CD4-positive, CD25-positive, alpha-beta regulatory T cell (primary cell): ENCODE data around the gene ZNF276. TPM values are rescaled to one million over a fixed set of nuclear protein-coding genes. Genes with fewer than 3 reads are reported as not detected.

Source experiments
- ATAC-seq, 2 donors: fragments of 150-1000 bp; cut with Tn5 transposase; one replicate each; pipeline ENCODE4 v1.10.0; 2021; ENCODE audit warnings: low read depth in 2 of 2, moderate number of reproducible peaks in 2 of 2, moderate library complexity in 1 of 2
- DNase-seq, 3 donors: peaks; one replicate each; pipeline versions ENCODE4 v3.0.0 to v3.0.0-alpha.2; 2012 to 2022; ENCODE audit warnings: mixed read lengths in 1 of 3
- H3K27ac ChIP-seq: one replicate; pipeline ENCODE4 v1.7.0; 2013; ENCODE audit warnings: mild to moderate bottlenecking, low read length; ENCODE audit not compliant: insufficient read depth, poor library complexity, severe bottlenecking
- H3K27me3 ChIP-seq: one replicate; pipeline ENCODE4 v1.7.0; 2013; ENCODE audit warnings: low read length; ENCODE audit not compliant: control insufficient read depth, insufficient read depth
- H3K36me3 ChIP-seq: one replicate; pipeline ENCODE4 v1.7.0; 2013; ENCODE audit warnings: mild to moderate bottlenecking, low read length, moderate library complexity; ENCODE audit not compliant: control insufficient read depth, insufficient read depth
- H3K4me1 ChIP-seq: 2 replicates; pipeline ENCODE4 v1.7.0; 2013; ENCODE audit warnings: mild to moderate bottlenecking, low read length; ENCODE audit not compliant: insufficient read depth, control insufficient read depth, poor library complexity, severe bottlenecking
- H3K4me3 ChIP-seq: one replicate; pipeline ENCODE4 v1.7.0; 2013; ENCODE audit warnings: low read depth, mild to moderate bottlenecking, low read length, moderate library complexity
- H3K9me3 ChIP-seq, 2 experiments: 1 replicate in 1 of 2; 2 replicates in 1 of 2; pipeline ENCODE4 v1.7.0; 2013; ENCODE audit warnings: low read length in 2 of 2, mild to moderate bottlenecking in 1 of 2, moderate library complexity in 1 of 2; ENCODE audit not compliant: control insufficient read depth in 2 of 2
- H3K27ac Mint-ChIP-seq, 3 donors: one replicate each; pipeline ENCODE4 v1.8.0; 2020 to 2022; ENCODE audit warnings: mild to moderate bottlenecking in 3 of 3, mixed read lengths in 3 of 3, moderate library complexity in 2 of 3
- H3K27me3 Mint-ChIP-seq: one replicate; pipeline ENCODE4 v1.8.0; 2022; ENCODE audit warnings: mild to moderate bottlenecking, mixed read lengths
- H3K36me3 Mint-ChIP-seq: one replicate; pipeline ENCODE4 v1.8.0; 2020; ENCODE audit warnings: mixed read lengths
- H3K4me1 Mint-ChIP-seq, 4 donors: one replicate each; pipeline ENCODE4 v1.8.0; 2020 to 2022; ENCODE audit warnings: mixed read lengths in 4 of 4, mild to moderate bottlenecking in 1 of 4
- H3K4me3 Mint-ChIP-seq, 4 donors: one replicate each; pipeline ENCODE4 v1.8.0; 2020 to 2022; ENCODE audit warnings: mild to moderate bottlenecking in 4 of 4, mixed read lengths in 4 of 4, moderate library complexity in 3 of 4
- H3K9me3 Mint-ChIP-seq, 7 donors: one replicate each; pipeline ENCODE4 v1.8.0; 2020 to 2022; ENCODE audit warnings: mixed read lengths in 7 of 7, mild to moderate bottlenecking in 3 of 7, moderate library complexity in 2 of 7
- polyA plus RNA-seq, 4 donors: library from polyadenylated mRNA; unstranded; fragments of 300-500 nt; fragmentation: Illumina TruSeq; gene quantifications; one replicate each; pipeline ENCODE4 v1.2.3, GENCODE V29; 2021
- total RNA-seq: library from RNA; stranded (reverse); gene quantifications from one replicate; pipeline ENCODE4 v1.2.3, GENCODE V29; 2022

Gene ZNF276
- total and polyA plus RNA-seq, 5 donors from 2014 or later: 15.5 to 108 (median 20.7) TPM

DNA sequence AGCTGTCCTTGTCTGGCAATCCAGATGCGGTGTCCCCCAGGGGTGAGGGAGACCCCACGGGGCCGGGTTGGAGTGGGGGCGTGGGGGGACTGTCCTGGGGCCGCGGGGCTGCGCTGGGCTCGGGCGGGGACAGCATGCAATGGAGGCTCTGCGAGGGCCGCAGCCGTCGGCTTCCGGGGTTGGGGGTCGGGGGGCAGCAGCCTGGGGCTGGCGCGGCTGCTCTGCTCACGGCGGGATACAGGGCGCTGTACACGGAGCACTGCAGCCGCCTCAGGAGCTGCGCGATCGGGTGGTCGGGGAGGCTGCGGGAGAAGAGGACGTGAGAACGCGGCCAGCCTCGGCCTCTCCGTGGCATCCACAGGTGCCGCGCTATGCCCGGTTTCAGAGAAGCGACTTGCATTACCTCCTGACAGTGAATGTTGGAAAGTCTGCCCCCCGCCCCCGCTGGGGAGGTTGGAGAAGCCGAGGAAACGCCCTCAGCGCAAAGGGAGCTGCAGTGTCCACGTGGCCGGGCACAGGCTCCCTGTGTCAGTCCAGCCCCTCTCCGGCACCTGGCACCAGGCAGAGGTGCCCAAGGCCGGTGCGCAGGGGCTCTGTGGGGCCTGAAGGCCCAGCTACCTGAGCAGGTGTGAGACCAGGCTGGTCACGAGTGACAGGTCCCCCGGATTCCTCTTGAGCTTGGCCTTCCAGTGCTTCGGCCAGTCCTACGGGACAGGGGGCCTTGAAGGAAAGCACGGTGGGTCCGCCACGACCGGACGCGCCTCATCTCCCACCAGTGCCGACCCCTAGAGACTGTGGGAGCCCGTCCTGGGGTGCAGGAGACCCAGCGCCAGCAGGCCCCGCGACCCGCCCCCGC, 10.4 kb upstream of the ZNF276 start:
- ATAC-seq (no peak), DNase-seq (no peak)
- Histone ChIP-seq H3K4me3 (no peak overlapping the region), H3K27ac (no peak overlapping the region), H3K27me3 (no peaks in the 10 kb centered on the region), H3K4me1 (peaks cover 16% of the 10 kb centered on the region), H3K36me3 (no peaks in the 10 kb centered on the region), H3K9me3 (no peaks in the 10 kb centered on the region)
- Mint-ChIP-seq H3K27ac (no peak overlapping the region), H3K36me3 (peaks cover 4% of the 10 kb centered on the region), H3K4me3 (no peak overlapping the region), H3K4me1 (peaks cover 0 to 15% (median 3%) of the 10 kb centered on the region in 4 donors), H3K9me3 (no peaks in the 10 kb centered on the region), H3K27me3 (no peaks in the 10 kb centered on the region)

DNA sequence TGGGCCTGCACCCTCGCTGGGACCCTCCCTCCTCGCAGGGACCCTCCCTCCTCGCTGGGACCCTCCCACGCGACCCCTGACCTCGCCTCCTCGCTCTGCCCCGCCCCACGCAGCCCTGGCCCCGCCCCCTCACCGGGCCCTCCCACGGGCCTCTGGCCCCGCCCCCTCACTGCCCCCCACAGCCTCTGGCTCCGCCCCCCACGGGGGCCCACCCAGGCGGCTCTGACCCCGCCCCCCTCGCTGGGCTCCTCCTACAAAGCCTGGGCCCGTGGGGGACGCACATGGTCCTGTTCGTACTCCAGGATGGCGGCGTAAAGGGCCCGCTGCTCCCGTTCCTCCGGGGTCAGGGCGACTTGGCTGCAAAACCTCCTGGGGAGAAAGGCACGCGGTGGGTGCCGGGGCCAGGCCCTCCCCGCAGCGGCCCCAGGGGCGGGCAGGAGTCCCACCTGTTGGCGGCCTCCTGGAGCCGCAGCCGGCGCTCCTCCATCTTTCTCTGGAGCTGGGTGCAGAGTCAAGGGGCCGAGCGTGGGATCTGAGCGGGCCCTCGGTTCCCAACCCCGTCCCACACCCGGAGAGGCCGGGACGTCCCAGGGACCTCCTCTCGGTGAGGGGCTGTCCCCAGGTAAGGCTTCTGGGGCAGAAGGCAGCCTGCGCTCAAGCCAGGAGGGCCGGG, 9.6 kb upstream of the ZNF276 start:
- Histone ChIP-seq H3K4me3 (no peak overlapping the region), H3K36me3 (no peaks in the 10 kb centered on the region), H3K27me3 (no peaks in the 10 kb centered on the region), H3K27ac (no peak overlapping the region), H3K4me1 (peaks cover 11% of the 10 kb centered on the region), H3K9me3 (no peaks in the 10 kb centered on the region)
- peak; percentile 71 to 72 for ATAC-seq
- peaks cover 4% of the 10 kb centered on the region for H3K36me3 Mint-ChIP-seq
- peak overlapping the region in 2 of 4 donors; percentile 41 to 72 for H3K4me3 Mint-ChIP-seq
- peak; percentile 62 to 71 (median 68) for DNase-seq
- peaks cover 0 to 8% (median 0%) of the 10 kb centered on the region in 4 donors for H3K4me1 Mint-ChIP-seq
- H3K27ac Mint-ChIP-seq: no peak overlapping the region
- H3K9me3 Mint-ChIP-seq: no peaks in the 10 kb centered on the region
- no peaks in the 10 kb centered on the region for H3K27me3 Mint-ChIP-seq

DNA sequence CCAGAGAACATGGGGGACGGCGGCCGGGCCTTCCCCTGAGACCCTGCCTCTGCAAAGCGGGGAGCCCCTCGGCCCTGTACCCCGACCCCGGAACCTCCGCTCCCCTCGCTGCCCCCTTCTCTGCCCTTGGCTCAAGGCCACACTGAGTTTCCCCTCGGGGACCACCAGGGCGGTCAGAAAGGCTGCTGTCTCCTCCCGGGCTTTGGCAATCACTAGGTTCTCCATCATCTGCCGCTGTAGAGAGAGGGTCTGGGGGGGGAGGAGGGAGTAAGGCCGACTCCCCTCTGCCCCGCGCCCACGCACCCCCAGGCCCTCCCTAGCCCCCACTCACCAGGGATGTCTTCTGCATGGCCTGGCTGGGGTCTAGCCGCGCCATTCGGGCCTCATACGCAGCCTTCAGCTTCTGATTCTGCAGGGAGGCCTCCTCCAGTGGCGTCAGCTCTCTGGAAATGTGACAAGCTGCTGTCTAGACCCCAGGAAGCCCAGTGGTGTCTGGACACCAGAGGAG, 9.0 kb upstream of the ZNF276 start:
- DNase-seq (no peak), ATAC-seq (no peak)
- Histone ChIP-seq H3K4me1 (peaks cover 11% of the 10 kb centered on the region), H3K36me3 (no peaks in the 10 kb centered on the region), H3K27me3 (no peaks in the 10 kb centered on the region), H3K9me3 (no peaks in the 10 kb centered on the region), H3K27ac (no peak overlapping the region), H3K4me3 (no peak overlapping the region)
- Mint-ChIP-seq H3K27me3 (no peaks in the 10 kb centered on the region), H3K27ac (no peak overlapping the region), H3K4me3 (peak overlapping the region in 3 of 4 donors; percentile 19 to 72 (median 41)), H3K9me3 (peaks cover 0 to under 1% (median 0%) of the 10 kb centered on the region in 7 donors), H3K36me3 (peaks cover 4% of the 10 kb centered on the region), H3K4me1 (peaks cover 0 to 8% (median 0%) of the 10 kb centered on the region in 4 donors)

DNA sequence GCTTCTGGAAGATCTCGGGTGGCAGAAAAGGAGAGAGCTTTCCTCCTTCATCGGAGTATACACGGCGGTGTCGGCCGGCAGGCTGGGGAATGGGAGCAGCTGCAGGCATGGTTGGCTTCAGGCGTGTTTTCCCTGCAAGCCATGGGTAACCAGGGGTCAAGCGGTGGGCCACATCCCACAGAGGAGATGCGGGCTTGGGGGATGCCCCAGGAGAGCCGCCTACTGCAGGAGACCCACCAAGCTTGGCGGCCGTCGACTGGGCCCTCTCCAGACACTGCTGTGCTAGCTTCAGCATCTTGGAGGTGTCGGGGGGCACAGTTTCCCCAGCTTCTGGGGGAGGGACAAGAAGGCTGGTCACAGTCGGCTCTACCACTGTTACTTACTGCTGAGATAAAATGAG, 4.8 kb upstream of the ZNF276 start:
- Histone ChIP-seq H3K4me3 (no peak overlapping the region), H3K27ac (no peak overlapping the region), H3K36me3 (no peaks in the 10 kb centered on the region), H3K27me3 (no peaks in the 10 kb centered on the region), H3K9me3 (no peaks in the 10 kb centered on the region), H3K4me1 (peaks cover 28% of the 10 kb centered on the region)
- peaks cover 4% of the 10 kb centered on the region for H3K27me3 Mint-ChIP-seq
- H3K4me1 Mint-ChIP-seq: peaks cover 0 to 23% (median 4%) of the 10 kb centered on the region in 4 donors
- H3K9me3 Mint-ChIP-seq: peaks cover 0 to 2% (median 0%) of the 10 kb centered on the region in 7 donors
- no peak overlapping the region for H3K27ac Mint-ChIP-seq
- H3K36me3 Mint-ChIP-seq: peaks cover 4% of the 10 kb centered on the region
- DNase-seq (no peak), ATAC-seq (no peak)
- H3K4me3 Mint-ChIP-seq: no peak overlapping the region

DNA sequence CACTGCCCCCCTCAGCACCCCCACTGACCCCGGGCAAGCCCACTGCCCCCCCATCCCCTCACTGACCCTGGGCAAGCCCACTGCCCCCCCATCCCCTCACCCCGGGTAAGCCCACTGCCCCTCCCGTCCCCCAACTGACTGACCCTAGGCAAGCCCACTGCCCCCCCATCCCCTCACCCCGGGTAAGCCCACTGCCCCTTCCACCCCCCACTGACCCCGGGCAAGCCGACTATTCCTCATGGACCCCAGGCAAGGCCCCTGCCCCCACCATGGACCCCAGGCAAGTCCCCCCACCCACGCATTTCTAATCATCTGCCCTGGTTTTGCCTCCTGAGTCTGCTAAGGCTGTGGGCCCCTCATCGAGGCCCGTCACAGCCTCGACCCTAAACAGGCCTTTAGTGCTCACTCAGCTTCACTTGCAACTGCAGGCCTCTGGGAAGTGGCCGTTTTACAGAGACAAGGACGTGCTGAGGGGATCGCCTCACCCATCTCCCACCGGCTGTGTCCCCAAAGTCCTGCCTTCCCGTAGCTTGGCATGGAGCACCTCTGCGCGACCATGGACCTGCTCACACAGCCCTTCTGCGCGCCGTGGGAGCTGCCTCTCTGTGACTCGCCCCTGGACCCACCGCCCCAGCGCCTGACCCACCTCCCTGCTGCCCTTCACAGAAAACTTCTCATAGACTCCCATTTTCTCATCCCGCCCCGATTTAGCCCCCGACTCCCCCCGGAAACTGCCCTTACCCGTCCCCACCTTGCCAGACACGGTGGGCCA, 4.2 kb upstream of the ZNF276 start:
- Mint-ChIP-seq H3K9me3 (peaks cover 0 to 2% (median 0%) of the 10 kb centered on the region in 7 donors), H3K36me3 (peaks cover 4% of the 10 kb centered on the region), H3K4me1 (peaks cover 0 to 23% (median 4%) of the 10 kb centered on the region in 4 donors), H3K27me3 (peaks cover 4% of the 10 kb centered on the region), H3K4me3 (peak overlapping the region in 1 of 4 donors; percentile 28), H3K27ac (peak overlapping the region in 1 of 3 donors; percentile 38)
- Histone ChIP-seq H3K4me3 (no peak overlapping the region), H3K27ac (no peak overlapping the region), H3K9me3 (no peaks in the 10 kb centered on the region), H3K4me1 (peaks cover 22% of the 10 kb centered on the region), H3K27me3 (no peaks in the 10 kb centered on the region), H3K36me3 (no peaks in the 10 kb centered on the region)
- ATAC-seq (no peak), DNase-seq (no peak)

DNA sequence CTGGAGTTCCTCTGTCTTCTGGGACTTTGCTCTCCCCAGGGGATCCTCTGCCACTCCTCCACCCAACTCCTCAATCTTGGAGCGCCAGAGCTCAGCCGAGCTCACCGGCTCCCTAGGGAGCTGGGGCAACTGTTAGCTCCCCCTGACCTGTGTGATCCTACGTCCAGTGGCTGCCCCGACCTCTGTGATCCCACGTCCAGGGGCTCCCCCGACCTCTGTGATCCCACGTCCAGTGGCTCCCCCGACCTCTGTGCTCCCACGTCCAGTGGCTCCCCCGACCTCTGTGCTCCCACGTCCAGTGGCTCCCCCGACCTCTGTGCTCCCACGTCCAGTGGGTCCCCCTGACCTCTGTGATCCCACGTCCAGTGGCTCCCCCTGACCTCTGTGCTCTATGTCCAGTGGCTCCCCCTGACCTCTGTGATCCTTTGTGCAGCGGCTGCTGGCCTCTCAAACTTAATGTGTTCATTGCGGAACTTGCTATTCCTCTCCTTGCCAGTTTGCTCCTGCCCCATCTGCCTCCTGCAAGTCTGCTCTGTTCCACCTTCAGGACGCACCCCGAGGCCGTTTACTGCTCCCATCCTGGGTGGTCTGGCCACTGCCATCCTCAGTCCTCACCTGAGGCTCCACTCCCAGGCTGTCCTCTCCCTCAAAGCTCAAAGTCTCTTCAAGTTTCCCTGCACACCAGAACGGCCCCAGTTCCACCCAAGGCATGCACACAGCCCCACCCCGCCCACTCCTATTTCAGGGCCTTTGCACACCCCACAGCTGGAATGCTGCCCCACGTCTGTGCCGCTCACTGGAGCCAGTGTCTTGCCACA, 3.4 kb upstream of the ZNF276 start:
- peaks cover 11% of the 10 kb centered on the region for H3K27me3 Mint-ChIP-seq
- Histone ChIP-seq H3K36me3 (no peaks in the 10 kb centered on the region), H3K9me3 (no peaks in the 10 kb centered on the region), H3K4me1 (peaks cover 26% of the 10 kb centered on the region), H3K4me3 (no peak overlapping the region), H3K27ac (no peak overlapping the region), H3K27me3 (no peaks in the 10 kb centered on the region)
- peak overlapping the region in 3 of 4 donors; percentile 31 to 69 (median 63) for H3K4me3 Mint-ChIP-seq
- H3K4me1 Mint-ChIP-seq: peaks cover 0 to 23% (median 8%) of the 10 kb centered on the region in 4 donors
- H3K9me3 Mint-ChIP-seq: peaks cover 0 to 2% (median 0%) of the 10 kb centered on the region in 7 donors
- ATAC-seq: no peak
- no peak for DNase-seq
- peak overlapping the region in 1 of 3 donors; percentile 84 for H3K27ac Mint-ChIP-seq
- peaks cover 7% of the 10 kb centered on the region for H3K36me3 Mint-ChIP-seq

DNA sequence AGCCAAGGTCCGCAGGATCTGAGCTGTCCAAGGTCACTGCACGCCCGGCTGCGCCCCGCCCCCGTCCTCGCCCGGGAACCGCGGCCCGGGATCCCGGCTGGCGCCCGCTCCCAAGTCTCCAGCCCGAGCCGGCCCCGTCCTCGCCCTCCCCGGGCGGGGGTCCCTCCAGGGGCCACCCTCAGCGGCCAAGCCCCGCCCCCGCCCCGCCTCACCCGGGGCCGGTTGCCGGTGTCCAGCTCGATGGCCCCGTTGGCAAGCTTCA, 855 bp upstream of the ZNF276 start:
- Mint-ChIP-seq H3K4me3 (peak overlapping the region; percentile 79 to 94 (median 86)), H3K27me3 (peaks cover 14% of the 10 kb centered on the region), H3K27ac (no peak overlapping the region), H3K36me3 (peaks cover 9% of the 10 kb centered on the region), H3K4me1 (peaks cover 0 to 39% (median 17%) of the 10 kb centered on the region in 4 donors), H3K9me3 (peaks cover 0 to 2% (median 0%) of the 10 kb centered on the region in 7 donors)
- H3K36me3 ChIP-seq: peaks cover 14% of the 10 kb centered on the region
- H3K27me3 ChIP-seq: no peaks in the 10 kb centered on the region
- peak overlapping the region; percentile 89 for H3K27ac ChIP-seq
- H3K9me3 ChIP-seq: no peaks in the 10 kb centered on the region
- ATAC-seq (no peak), DNase-seq (no peak)
- peaks cover 51% of the 10 kb centered on the region for H3K4me1 ChIP-seq
- peak overlapping the region; percentile 32 for H3K4me3 ChIP-seq
